Stimulated activated CD4-positive, alpha-beta T cell treated with anti-CD3 and anti-CD28 coated beads, Interleukin-1b, Interleukin-23, amount 100 ng/mL, for 1 hour (primary cell): ENCODE measurements around the gene VGLL3.

Experiments
- DNase-seq, 2 donors: peaks; one replicate each; pipeline ENCODE4 v3.0.0-alpha.2; 2020; ENCODE audit warnings: low read depth in 2 of 2

VGLL3 gene

GRCh38 chr3:86950717-86951116 is 40.2 kb downstream of the VGLL3 start:
- no peak for DNase-seq

- DNase-seq: no peak
These were observed 41.1 kb downstream of the VGLL3 start for GRCh38 chr3:86949850-86950249.

- no peak for DNase-seq
These were observed 42.1 kb downstream of the VGLL3 start for GRCh38 chr3:86948822-86949221.

GRCh38 chr3:86942206-86942605 is 48.7 kb downstream of the VGLL3 start:
- DNase-seq: no peak

- no peak for DNase-seq
These were observed 52.4 kb downstream of the VGLL3 start for GRCh38 chr3:86938416-86939105.

- DNase-seq: no peak
These were observed 53.6 kb downstream of the VGLL3 start for GRCh38 chr3:86937306-86937791.

GRCh38 chr3:86934851-86935250 is 56.1 kb downstream of the VGLL3 start:
- DNase-seq: no peak

- no peak for DNase-seq
These were observed 60.1 kb downstream of the VGLL3 start for GRCh38 chr3:86930831-86931230.

- no peak for DNase-seq
These were observed 60.8 kb downstream of the VGLL3 start for GRCh38 chr3:86930181-86930580.

- DNase-seq: no peak
These were observed 61.9 kb downstream of the VGLL3 start for GRCh38 chr3:86929046-86929445.

- no peak for DNase-seq
These were observed 67.9 kb downstream of the VGLL3 start for GRCh38 chr3:86923071-86923491.

- DNase-seq: no peak
These were observed 68.8 kb downstream of the VGLL3 start for GRCh38 chr3:86921971-86922680.

GRCh38 chr3:86914670-86915069 is 76.3 kb downstream of the VGLL3 start:
- DNase-seq: no peak

GRCh38 chr3:86913160-86913559 is 77.8 kb downstream of the VGLL3 start:
- no peak for DNase-seq

GRCh38 chr3:86895202-86895601 is 95.7 kb downstream of the VGLL3 start:
- no peak for DNase-seq

GRCh38 chr3:86890741-86891396 is 100.1 kb downstream of the VGLL3 start:
- DNase-seq: no peak
